GM12864 (cell line): ENCODE data around the gene ARHGAP22.

Experiments
- DNase-seq: peaks from one replicate; pipeline ENCODE4 v3.0.0-alpha.2; 2011; ENCODE audit warnings: low read depth
- H3K4me3 ChIP-seq: 2 replicates; pipeline ENCODE4 v1.5.1; 2011; ENCODE audit warnings: mild to moderate bottlenecking, low read depth, low read length, control low read depth
- CTCF ChIP-seq: IDR thresholded peaks from 2 replicates; pipeline ENCODE4 v1.5.1; 2011; ENCODE audit warnings: low read depth, mild to moderate bottlenecking, moderate library complexity, low read length, control low read depth, inconsistent platforms; ENCODE audit errors: missing control alignments

The ARHGAP22 gene

DNA sequence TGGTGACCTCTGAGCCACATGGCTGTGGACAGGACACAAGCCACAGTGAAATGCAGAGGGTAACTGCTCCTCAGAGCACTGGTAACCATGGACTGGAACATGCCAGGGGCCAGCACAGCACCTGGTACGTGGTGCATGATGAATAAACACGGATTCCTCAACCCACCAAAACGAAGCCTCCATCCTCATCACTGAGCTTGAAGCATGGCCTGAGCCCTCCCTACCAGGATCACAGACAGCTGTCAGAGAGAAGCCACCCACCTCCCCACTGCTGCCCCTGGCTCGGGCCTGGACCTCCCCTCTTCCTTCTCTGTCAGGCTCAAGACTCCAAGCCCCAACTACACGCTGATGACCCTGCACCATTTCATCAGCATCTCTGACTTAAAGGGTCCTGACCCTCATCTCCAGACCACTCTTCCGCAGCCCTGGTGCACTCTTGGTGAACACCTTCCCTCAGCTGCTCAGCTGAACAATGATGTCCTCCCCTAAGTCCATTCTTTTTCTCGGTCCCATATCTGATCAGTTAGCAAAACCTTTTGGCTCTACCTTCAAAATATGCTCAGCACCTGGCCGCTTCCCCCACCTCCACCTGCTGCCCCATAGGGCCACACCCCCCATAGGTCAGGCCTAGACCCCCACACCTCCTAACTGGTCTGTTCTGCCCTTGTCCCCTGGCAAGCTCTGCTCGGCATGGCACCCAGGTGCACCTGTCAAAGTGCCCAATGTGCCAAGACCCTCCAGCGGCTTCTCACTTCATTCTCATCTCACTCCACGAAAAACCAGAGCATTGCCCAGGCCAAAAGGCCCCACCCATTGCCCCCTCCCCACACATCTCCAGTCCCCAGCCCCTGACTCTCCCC is 157.3 kb downstream of the ARHGAP22 start:
- TF ChIP-seq CTCF = no peak
- H3K4me3 ChIP-seq = no peak overlapping the region
- DNase-seq = no peak

GRCh38 chr10:48446785-48447184 is 158.1 kb downstream of the ARHGAP22 start:
- no peak overlapping the region for H3K4me3 ChIP-seq
- no peak for DNase-seq
- no peak for TF ChIP-seq CTCF

DNA sequence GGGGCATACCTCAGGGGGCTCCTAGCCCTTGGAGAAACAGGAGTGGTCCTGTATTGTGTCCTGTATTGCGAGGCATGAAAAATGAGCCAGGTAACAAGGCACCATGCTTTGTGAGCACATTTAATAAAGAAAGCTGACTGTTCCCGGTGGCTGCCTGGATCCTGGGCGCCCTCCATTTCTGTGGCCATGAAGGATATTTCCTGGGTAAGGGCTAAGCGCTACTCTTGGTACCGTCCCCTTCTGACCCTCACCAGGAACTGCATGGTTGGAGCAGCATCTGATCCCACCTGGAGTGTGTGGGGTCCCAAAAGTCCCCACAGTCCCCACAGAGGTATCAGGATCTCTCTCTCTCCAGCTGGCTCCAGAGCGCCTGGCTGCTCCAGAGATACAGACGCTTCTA is 158.9 kb downstream of the ARHGAP22 start:
- DNase-seq = no peak
- no peak for TF ChIP-seq CTCF
- no peak overlapping the region for H3K4me3 ChIP-seq

GRCh38 chr10:48444861-48445841 is 159.7 kb downstream of the ARHGAP22 start:
- no peak for TF ChIP-seq CTCF
- no peak overlapping the region for H3K4me3 ChIP-seq
- DNase-seq = no peak

DNA sequence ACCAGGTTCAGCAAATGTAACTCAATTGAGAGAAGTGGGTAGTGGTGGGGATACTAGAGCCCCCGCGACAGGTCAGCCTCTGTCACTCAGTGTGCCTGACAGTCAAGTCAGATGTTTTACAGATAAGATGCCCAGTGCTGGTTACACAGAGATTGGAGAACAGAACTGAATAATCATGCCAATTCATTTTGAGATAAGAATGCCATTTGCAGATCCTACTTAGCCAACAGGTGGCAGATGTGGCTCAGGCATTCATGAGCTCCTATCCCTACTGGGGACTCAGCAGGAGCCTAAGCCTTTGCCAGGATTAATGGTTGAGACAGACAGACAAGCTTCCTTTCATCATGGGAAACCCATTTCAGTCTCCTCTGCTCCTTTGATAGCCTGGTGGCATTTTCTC is 160.6 kb downstream of the ARHGAP22 start:
- peak; percentile 14 for TF ChIP-seq CTCF
- DNase-seq = no peak
- H3K4me3 ChIP-seq = no peak overlapping the region

GRCh38 chr10:48442809-48443177 is 162.1 kb downstream of the ARHGAP22 start:
- TF ChIP-seq CTCF = no peak
- no peak overlapping the region for H3K4me3 ChIP-seq
- no peak for DNase-seq
